HG03196 (cell line): ENCODE measurements around the gene CCL11.
"Not testable (repeated sequence)": the region's sequence is repeated elsewhere in the genome, so short reads cannot be mapped to it uniquely, and the experiment has no call there.

Experiments used
- ATAC-seq: cut with Tn5 transposase; IDR thresholded peaks from one replicate; pipeline ENCODE4 v1.9.1; 2021; ENCODE audit not compliant: unreplicated experiment

The CCL11 gene

DNA sequence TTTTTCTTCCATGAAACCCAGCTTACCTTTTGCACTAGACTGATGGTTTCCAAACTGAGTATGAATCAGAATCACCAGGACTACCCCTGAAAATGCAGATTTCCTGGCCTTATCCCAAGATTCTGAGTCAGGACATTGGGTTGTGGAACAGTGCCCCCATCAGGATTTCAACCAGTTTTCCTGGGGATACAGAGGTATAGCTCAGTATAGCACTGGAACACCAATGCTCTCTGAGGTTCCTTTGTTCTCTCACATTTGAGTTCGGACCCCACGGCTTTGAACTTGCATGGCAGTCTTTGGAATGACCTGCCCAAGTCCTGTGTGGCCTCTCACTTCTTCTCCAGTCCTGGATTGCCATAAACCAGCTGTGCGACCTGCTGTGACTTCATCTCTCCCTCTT is 20.9 kb downstream of the CCL11 start:
- no peak for ATAC-seq

DNA sequence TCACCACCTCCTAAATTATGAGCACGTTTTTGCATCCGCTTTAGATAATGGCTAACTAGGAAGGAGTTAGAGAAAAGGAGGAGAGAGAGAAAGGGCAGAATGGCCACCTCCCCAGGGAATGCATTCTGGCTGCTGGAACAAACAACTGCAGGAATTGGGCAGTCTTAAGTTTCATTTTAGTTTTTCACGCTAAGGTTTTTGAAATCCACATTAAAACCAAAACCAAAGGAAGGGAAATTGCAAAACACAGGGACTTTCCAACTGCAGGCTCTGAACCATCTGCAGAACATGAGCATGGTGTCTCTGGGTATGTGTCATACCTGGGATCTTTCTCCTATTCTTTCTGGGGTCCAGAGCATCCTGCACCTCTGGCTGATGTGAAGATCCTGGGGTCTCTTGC is 21.6 kb downstream of the CCL11 start:
- no peak for ATAC-seq

DNA sequence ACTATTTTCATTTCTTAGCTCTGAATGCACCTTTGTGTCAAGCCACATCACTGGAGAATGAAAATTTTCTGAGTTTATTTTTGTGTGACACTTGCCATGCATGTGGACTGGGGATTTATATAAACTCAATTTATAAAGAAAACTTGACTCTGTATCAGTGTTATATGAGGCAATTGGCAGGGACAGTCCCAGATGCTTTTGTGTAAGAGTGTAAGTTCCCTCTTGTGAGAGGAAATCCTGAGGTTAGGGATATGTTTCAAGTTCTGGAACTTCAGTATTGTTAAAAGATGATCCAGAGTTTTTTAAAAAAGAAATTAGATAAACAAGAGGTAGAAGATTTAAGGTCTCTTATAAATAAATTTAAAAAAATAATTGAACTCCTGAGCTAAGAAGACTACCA is 22.8 kb downstream of the CCL11 start:
- ATAC-seq: no peak

DNA sequence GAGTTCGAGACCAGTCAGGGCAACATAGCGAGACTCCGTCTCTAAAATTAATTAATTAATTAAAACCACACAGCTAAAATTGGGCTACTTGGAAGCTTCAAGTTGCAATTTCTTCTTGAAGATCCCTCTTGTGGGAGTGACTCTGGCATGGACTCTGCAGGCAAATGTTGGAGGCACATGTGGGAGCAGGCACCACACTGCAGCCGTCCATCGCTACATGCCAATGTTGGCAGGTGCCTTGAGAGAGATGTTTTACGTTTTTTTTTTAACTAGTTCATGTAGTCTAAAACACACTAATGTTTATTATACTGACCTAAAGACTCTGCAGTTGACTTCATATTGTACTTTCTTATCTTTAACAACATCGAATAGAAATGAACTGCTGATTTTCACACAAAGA is 25.7 kb downstream of the CCL11 start:
- no peak for ATAC-seq

DNA sequence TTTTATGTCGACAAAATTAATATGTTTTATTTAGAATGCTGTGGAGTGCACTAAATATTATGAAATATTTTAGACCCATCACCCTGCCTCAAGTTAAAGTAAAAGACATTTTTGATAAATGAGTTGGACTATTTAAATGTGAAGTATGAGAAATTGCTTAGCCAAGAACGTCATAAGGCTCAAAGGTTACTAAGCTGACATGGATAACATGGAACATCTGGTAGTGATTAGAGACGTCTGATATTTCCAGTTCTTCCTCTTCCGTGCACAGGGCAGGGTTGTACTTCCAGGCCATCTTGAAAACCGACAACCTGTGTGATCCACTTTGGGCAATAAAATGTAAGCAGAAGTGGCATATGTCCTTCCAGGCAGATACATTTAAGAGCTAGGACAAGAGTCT is 26.5 kb downstream of the CCL11 start:
- ATAC-seq: no peak

DNA sequence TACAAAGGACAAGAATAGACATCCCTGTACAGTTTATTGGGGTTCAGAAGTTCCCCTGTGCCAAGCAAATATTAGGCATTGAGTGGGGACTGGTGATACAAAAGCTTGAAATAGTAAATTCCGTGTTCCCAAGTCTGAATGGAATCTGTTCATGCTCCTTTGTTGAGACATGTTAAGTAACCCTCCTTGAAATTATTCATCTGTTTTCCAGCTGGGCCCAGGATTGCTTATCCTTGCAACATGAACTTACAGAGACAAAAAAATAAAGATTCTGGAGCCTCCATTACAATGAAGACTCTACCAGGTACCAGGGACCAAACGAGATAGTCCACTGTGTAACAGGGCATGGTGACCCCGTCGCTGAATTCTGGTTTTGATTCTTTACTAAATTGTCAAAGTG is 27.6 kb downstream of the CCL11 start:
- ATAC-seq: no peak

DNA sequence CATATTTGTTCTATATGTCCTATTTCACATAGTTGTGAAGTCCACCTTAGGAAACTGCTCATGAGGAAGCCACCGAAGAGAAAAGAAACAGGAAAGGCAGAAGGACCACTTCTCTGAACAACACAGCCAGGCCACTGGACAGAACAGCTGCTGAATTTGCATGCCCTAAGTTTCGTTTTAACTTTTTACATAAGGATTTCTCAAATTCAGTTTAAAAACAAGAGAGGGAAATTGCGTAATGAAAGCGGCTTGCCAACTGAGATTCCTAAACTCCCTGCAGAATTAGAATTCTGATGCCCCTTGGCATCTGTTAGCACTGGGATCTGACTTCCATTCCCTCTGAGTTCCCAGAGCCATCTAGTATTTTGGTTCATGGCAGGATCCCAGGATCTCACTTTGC is 28.7 kb downstream of the CCL11 start:
- no peak for ATAC-seq

DNA sequence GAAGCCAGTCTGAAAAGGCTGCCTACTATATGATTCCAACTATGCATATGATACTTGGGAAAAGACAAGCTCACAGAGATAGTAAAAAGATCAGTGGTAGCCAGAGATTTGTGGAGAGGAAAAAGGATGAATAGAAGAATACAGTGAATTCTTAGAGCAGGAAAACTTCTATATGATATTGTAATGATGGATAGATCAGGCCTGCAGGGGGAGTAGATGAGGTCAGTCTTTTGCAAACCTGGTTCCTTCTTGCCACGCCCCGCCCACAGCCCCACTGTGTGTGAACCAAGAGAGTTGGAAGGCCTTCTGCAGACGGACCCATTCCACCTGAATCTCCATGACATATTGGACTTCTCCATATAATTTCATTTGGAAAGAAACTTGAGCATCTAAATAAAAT is 32.9 kb downstream of the CCL11 start:
- ATAC-seq: no peak

DNA sequence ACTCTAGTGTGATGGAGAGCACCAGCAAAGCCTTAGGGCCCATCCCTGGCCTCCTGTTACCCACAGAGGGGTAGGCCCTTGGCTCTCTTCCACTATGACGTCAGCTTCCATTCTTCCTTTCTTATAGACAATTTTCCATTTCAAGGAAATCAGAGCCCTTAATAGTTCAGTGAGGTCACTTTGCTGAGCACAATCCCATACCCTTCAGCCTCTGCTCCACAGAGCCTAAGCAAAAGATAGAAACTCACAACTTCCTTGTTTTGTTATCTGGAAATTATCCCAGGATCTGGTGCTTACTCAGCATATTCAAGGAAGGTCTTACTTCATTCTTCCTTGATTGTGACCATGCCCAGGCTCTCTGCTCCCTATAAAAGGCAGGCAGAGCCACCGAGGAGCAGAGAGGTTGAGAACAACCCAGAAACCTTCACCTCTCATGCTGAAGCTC is 33.5 kb downstream of the CCL11 start, which contains the start of gene CCL8:
Gene CCL8, plus strand, starts transcription at position 397 of the 445 bp plus-strand sequence. CDS start 67 bp downstream, outside the sequence.
- ATAC-seq: no peak

DNA sequence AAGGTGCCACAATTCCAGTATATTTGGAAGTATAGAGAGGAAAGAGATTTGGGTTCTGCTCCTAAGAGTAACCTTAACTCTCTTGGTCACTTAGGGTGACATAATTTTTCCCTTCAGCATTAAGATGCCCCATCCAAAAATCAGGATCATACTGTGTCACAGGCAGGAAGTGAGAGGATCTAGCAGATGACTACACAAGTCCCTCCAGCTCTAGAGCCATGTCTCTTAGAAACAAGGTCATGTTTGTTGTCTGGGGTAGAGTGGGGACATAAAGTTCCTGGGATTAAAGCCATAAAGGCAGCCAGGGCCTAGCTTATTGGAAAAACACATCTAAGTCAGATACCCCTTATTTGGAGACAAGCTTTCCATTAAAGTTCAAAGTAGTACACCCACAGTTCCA is 36.4 kb downstream of the CCL11 start:
- ATAC-seq: no peak

DNA sequence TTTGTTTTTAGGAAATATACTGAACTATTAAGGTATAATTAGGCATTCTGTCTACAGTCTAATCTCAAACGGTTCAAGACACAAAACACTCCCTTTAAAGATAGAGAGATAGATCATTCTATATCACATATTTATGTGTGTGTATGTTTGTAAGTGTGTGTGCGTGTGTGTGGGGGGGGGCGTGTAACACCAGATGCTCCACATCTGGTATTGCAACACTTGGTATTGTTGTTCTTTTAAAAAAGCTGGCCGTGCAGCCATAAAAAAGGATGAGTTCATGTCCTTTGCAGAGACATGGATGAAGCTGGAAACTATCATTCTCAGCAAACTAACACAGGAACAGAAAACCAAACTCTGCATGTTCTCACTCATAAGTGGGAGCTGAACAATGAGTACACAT is 42.0 kb downstream of the CCL11 start:
- ATAC-seq: not testable (repeated sequence)

DNA sequence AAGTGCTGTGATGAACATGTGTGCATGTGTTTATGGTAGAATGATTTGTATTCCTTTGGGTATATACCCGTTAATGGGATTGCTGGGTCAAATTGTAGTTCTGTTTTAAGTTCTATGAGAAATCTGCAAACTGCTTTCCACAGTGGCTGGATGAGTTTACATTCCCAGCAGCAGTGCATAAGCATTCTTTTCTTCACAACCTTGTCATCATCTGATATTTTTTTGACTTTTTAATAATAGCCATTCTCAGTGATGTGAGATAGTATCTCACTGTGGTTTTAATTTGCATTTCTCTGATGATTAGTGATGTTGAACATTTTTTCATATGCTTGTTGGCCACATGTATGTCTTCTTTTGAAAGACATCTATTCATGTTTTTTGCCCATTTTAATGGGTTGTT is 52.2 kb downstream of the CCL11 start:
- no peak for ATAC-seq
